GM18867 (cell line): ENCODE results near the gene GPR149.
A peak's percentile ranks its signal among the peaks of the same experiment; 100 is the strongest.

Experiments
- ATAC-seq: cut with Tn5 transposase; IDR thresholded peaks from one replicate; pipeline ENCODE4 v1.9.1; 2021; ENCODE audit warnings: mild to moderate bottlenecking, moderate library complexity; ENCODE audit not compliant: unreplicated experiment

GPR149 gene

GRCh38 chr3:154349223-154349622 is 80.8 kb downstream of the GPR149 start:
- ATAC-seq = no peak

GRCh38 chr3:154345422-154346122 is 84.4 kb downstream of the GPR149 start:
- no peak for ATAC-seq

GRCh38 chr3:154338570-154338969 is 91.4 kb downstream of the GPR149 start:
- ATAC-seq = no peak

- no peak for ATAC-seq
These were observed 92.0 kb downstream of the GPR149 start for GRCh38 chr3:154338008-154338407.

- ATAC-seq = peak; percentile 71
These were observed 95.0 kb downstream of the GPR149 start for GRCh38 chr3:154334973-154335420.

GRCh38 chr3:154327871-154328270 is 102.1 kb downstream of the GPR149 start:
- no peak for ATAC-seq

GRCh38 chr3:154324919-154325318 is 105.1 kb downstream of the GPR149 start:
- ATAC-seq = no peak

- ATAC-seq = peak; percentile 95
These were observed 105.9 kb downstream of the GPR149 start, which contains the start of gene DHX36 for GRCh38 chr3:154323891-154324738. DHX36 (minus strand) TSS chr3:154324487; CDS start chr3:154324416, 71 bp downstream.

- no peak for ATAC-seq
These were observed 112.8 kb downstream of the GPR149 start for GRCh38 chr3:154316974-154317767.

GRCh38 chr3:154314152-154314551 is 115.8 kb downstream of the GPR149 start:
- ATAC-seq = no peak

GRCh38 chr3:154310840-154311239 is 119.2 kb downstream of the GPR149 start:
- ATAC-seq = no peak

- no peak for ATAC-seq
These were observed 122.6 kb downstream of the GPR149 start for GRCh38 chr3:154307363-154307762.

- ATAC-seq = no peak
These were observed 125.1 kb downstream of the GPR149 start for GRCh38 chr3:154304936-154305335.

GRCh38 chr3:154304116-154304786 is 125.7 kb downstream of the GPR149 start:
- no peak for ATAC-seq

GRCh38 chr3:154301561-154301960 is 128.4 kb downstream of the GPR149 start:
- ATAC-seq = no peak

- ATAC-seq = no peak
These were observed 136.0 kb downstream of the GPR149 start for GRCh38 chr3:154294016-154294415.

- ATAC-seq = no peak
These were observed 139.8 kb downstream of the GPR149 start for GRCh38 chr3:154290187-154290586.
